Thyroid gland (tissue), 4 donors: ENCODE results near the gene PSMG3. TPM values are rescaled to one million over a fixed set of nuclear protein-coding genes. Genes with fewer than 3 reads are reported as not detected.
A peak's percentile ranks its signal among the peaks of the same experiment; 100 is the strongest.

ENCODE experiments used
- DNase-seq, 2 donors: peaks; one replicate each; pipeline ENCODE4 v3.0.0-alpha.2; 2019
- H3K27ac ChIP-seq, 3 donors: fragments of 200-600 bp; sonication (generic); 1 replicate in 2 of 3; 2 replicates in 1 of 3; pipeline ENCODE4 v1.5.1; 2016 to 2019; ENCODE audit warnings: mild to moderate bottlenecking in 1 of 3, moderate library complexity in 1 of 3
- H3K27me3 ChIP-seq: fragments of 200-600 bp; sonication (generic); one replicate; pipeline ENCODE4 v1.5.1; 2019
- H3K36me3 ChIP-seq, 2 donors: fragments of 200-600 bp; sonication (generic); one replicate each; pipeline ENCODE4 v1.5.1; 2016 to 2019
- H3K4me1 ChIP-seq, 2 donors: fragments of 200-600 bp; sonication (generic); one replicate each; pipeline ENCODE4 v1.5.1; 2017 to 2019
- H3K4me3 ChIP-seq, 3 donors: fragments of 200-600 bp; sonication (generic); replicated peaks in 1 of 3; 1 replicate in 2 of 3; 2 replicates in 1 of 3; pipeline ENCODE4 v1.5.1; 2016; ENCODE audit warnings: mild to moderate bottlenecking in 1 of 3
- H3K9me3 ChIP-seq: fragments of 200-600 bp; sonication (generic); one replicate; pipeline ENCODE4 v1.5.1; 2017
- CTCF ChIP-seq, 6 experiments: fragments of 200-600 bp in 3 of 6; fragments of 450-650 bp in 3 of 6; sonication (generic) in 3 of 6; IDR thresholded peaks; one replicate each; pipeline ENCODE4 v1.5.1; 2016 to 2019; ENCODE audit warnings: antibody characterized with exemption in 6 of 6, mild to moderate bottlenecking in 2 of 6, inconsistent platforms in 1 of 6, moderate library complexity in 1 of 6
- POLR2A ChIP-seq, 2 donors: fragments of 450-650 bp; IDR thresholded peaks; one replicate each; pipeline ENCODE4 v1.6.1; 2017; ENCODE audit warnings: antibody characterized with exemption in 2 of 2, mild to moderate bottlenecking in 2 of 2, moderate library complexity in 1 of 2
- WGBS, 2 donors: methylation state at CpG; one replicate each; pipeline ENCODE4 v1.1.5; 2017; 5-methylcytosine and 5-hydroxymethylcytosine counted together
- intact Hi-C: fragments of 100-400 bp; cut with DNase I; formaldehyde crosslinking; loops from one replicate; pipeline ENCODE4 v1.15.1; 2023
- total RNA-seq, 4 donors: library from RNA; depleted of rRNA; stranded (reverse); fragments of >200 nt; gene quantifications; one replicate each; pipeline ENCODE4 v1.2.3, GENCODE V29; 2016

The PSMG3 gene
- total RNA-seq, 4 donors from 2014 or later, result 28.1 to 65.6 (median 50.2) TPM

GRCh38 chr7:1541431-1542162, 28.2 kb downstream of the PSMG3 start:
- TF ChIP-seq CTCF (IDR thresholded peaks at IDR 0.05) (no peak), POLR2A (IDR thresholded peaks at IDR 0.05) (no peak)
- Histone ChIP-seq H3K9me3 (no peaks in the 10 kb centered on the region), H3K4me3 (no peak overlapping the region), H3K27me3 (no peaks in the 10 kb centered on the region), H3K27ac (no peak overlapping the region), H3K4me1 (peaks cover 14 to 18% of the 10 kb centered on the region in 2 donors), H3K36me3 (peaks cover 27 to 29% of the 10 kb centered on the region in 2 donors)
- DNase-seq, result no peak
- intact Hi-C loops, result no loop called here
- 92 to 95% methylated on average over 25 to 32 of the region's 33 CpGs for whole genome bisulfite sequencing, 2 donors

GRCh38 chr7:1540776-1541271, 29.0 kb downstream of the PSMG3 start:
- no peak for DNase-seq

GRCh38 chr7:1539882-1540775, 29.7 kb downstream of the PSMG3 start:
- WGBS, 2 donors, result 96 to 97% methylated on average over 54 to 57 of the region's 73 CpGs
- Histone ChIP-seq H3K4me1 (peaks cover 17 to 33% of the 10 kb centered on the region in 2 donors), H3K9me3 (no peaks in the 10 kb centered on the region), H3K36me3 (peaks cover 27 to 29% of the 10 kb centered on the region in 2 donors), H3K27me3 (no peaks in the 10 kb centered on the region), H3K4me3 (no peak overlapping the region), H3K27ac (no peak overlapping the region)
- DNase-seq, result no peak
- intact Hi-C loops, result no loop called here
- TF ChIP-seq POLR2A (IDR thresholded peaks at IDR 0.05) (no peak), CTCF (IDR thresholded peaks at IDR 0.05) (no peak)

More at GRCh38 chr7:1540776-1541271, 29.0 kb downstream of the PSMG3 start:
- H3K27ac ChIP-seq, result no peak overlapping the region
- no peak for TF ChIP-seq CTCF (IDR thresholded peaks at IDR 0.05)
- TF ChIP-seq POLR2A (IDR thresholded peaks at IDR 0.05), result no peak
- H3K27me3 ChIP-seq, result no peaks in the 10 kb centered on the region
- WGBS, 2 donors, result 96 to 97% methylated on average over 17 of the region's 31 CpGs
- intact Hi-C loops, result no loop called here
- H3K36me3 ChIP-seq, result peaks cover 27 to 29% of the 10 kb centered on the region in 2 donors
- H3K4me1 ChIP-seq, result peaks cover 17 to 26% of the 10 kb centered on the region in 2 donors
- no peaks in the 10 kb centered on the region for H3K9me3 ChIP-seq
- no peak overlapping the region for H3K4me3 ChIP-seq

- DNase-seq, result no peak
- H3K36me3 ChIP-seq, result peaks cover 27 to 29% of the 10 kb centered on the region in 2 donors
- TF ChIP-seq POLR2A (IDR thresholded peaks at IDR 0.05) (no peak), CTCF (IDR thresholded peaks at IDR 0.05) (no peak)
- H3K4me3 ChIP-seq, result no peak overlapping the region
- H3K9me3 ChIP-seq, result no peaks in the 10 kb centered on the region
- intact Hi-C loops, result no loop called here
- 87 to 100% methylated on average over 4 to 17 of the region's 36 CpGs for WGBS, 2 donors
- H3K4me1 ChIP-seq, result peaks cover 18 to 38% of the 10 kb centered on the region in 2 donors
- H3K27me3 ChIP-seq, result no peaks in the 10 kb centered on the region
- H3K27ac ChIP-seq, result peak overlapping the region in 2 of 3 donors; percentile 94 to 96
Measured at GRCh38 chr7:1539181-1539881, 30.5 kb downstream of the PSMG3 start.
